Right lung (tissue), 5 donors: Measurements from ENCODE around the gene ZFHX3. TPM values are rescaled to one million over a fixed set of nuclear protein-coding genes. Genes with fewer than 3 reads are reported as not detected.

Source experiments
- DNase-seq, 2 donors: peaks; one replicate each; pipeline ENCODE4 v3.0.0-alpha.2; 2013
- polyA plus RNA-seq, 5 donors: library from polyadenylated mRNA; unstranded; fragments of 120-200 nt; gene quantifications; one replicate each; pipeline versions ENCODE4 v1.2.1 to v1.2.3, GENCODE V29; 2013; ENCODE audit warnings: inconsistent platforms in 1 of 5, low replicate concordance in 1 of 5; ENCODE audit not compliant: insufficient read length in 5 of 5, insufficient read depth in 1 of 5

The ZFHX3 gene
- polyA plus RNA-seq, 5 donors, result 20.7 to 34.7 (median 26.6) TPM

- DNase-seq, result no peak
Measured at GRCh38 chr16:72876221-72876620, 171.7 kb downstream of the ZFHX3 start.

DNA sequence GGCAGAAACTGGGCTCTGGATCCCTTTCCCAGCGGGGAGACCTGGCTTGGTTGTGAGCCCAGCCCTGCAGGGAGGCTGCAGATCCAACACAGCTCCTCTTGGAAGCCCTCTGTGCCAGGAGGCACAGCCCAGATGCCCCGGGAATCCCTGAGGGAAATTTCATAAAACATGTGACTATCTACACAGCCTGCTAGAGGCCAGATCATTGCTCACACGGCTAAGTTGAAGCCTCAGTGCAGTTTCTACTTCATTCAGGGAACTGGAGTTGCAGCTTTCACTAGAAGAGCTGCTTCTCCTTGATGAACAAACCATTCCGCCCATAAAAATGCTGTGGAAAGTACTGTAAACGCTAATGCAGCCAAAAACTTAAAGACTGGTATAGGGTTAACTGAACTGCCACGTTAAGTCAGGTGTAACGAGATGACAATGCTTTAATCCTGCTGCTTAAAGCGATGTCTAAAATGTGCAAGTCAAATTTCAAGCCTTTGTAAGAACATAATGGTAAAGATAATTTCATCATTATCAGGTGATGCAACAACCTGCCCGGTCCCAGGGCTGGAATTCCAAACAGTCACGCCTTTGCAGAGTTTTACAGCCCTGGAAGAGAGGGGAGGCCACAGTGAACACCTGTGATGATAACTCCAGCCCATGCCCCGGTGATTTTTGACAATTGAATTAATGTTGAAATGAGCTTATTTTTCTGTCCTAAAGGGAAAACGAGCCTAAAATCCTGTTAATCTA is 172.5 kb downstream of the ZFHX3 start:
- DNase-seq, result no peak

DNA sequence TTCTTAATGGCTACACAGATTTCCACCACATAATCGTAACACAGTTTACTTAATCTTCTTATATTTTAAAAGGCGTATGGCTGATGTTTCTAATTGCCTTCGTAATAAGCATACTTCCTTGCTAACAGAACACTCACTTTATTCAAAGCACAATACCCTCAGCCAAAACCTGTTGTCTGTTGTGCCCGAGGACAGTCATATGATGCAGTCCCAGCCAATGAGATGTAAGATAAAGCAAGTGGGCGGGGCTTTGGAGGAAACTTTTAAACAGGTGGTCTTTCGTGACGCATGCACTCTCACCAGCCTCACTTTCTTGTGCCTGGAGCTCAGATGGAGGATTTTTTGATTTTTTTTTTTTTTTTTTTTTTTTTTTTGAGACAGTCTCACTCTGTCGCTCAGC is 174.1 kb downstream of the ZFHX3 start:
- no peak for DNase-seq

DNA sequence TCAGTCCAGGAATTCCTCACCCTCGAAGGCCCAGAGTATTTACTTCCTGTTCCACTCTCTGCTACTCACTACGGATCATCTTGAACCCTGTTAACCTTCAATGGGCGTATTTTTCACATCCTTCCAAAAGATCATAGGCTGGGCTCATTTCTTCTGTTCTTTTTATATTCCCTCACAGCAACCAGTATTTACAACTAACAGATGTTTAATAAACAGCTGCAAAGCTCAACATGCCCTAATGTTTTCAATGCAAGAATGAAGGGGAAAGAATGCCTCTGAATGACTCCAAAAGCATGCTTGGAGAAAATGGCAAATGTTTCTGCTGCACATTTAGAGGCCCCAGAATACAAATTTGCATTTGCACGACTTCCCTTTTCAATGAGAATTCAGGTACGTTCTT is 174.9 kb downstream of the ZFHX3 start:
- DNase-seq, result no peak

DNA sequence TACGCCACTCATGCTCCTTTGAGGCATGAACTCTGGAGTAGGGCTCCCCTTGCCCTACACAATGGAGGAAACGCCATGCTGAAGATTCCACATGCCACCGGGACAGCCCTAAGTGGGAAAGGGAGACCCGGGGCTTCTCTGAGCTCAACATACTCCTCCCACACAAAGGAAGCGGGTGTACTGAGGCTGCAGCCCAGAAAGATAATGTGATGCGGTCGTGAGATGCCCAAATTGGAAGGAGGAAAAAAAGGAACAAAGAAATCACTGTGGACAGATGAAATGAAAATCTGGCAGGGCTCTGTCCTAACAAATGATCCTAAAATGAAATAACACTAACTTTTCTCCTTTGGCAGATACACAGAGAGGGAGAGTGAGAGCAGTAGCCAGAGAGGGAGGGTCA is 182.1 kb downstream of the ZFHX3 start:
- DNase-seq, result no peak

DNA sequence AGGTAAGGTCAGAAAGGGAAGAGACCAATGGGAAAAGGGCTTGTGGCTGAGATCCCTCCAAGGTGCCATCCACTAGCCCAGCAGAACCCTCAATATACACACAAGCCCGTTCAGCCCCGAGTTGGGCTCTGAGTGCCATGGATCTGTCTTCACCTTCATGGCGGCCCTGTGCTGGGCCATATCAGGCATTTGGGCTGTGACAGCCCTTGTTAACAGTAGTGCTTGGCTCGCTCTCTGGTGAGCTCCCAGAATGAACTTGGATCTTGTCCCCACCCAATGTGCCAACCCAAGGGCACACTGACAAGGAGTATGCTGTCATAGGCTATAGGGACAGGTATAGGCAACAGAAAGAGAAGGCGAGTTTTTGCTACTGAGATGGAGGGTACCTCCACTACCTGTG is 182.7 kb downstream of the ZFHX3 start:
- DNase-seq, result no peak

DNA sequence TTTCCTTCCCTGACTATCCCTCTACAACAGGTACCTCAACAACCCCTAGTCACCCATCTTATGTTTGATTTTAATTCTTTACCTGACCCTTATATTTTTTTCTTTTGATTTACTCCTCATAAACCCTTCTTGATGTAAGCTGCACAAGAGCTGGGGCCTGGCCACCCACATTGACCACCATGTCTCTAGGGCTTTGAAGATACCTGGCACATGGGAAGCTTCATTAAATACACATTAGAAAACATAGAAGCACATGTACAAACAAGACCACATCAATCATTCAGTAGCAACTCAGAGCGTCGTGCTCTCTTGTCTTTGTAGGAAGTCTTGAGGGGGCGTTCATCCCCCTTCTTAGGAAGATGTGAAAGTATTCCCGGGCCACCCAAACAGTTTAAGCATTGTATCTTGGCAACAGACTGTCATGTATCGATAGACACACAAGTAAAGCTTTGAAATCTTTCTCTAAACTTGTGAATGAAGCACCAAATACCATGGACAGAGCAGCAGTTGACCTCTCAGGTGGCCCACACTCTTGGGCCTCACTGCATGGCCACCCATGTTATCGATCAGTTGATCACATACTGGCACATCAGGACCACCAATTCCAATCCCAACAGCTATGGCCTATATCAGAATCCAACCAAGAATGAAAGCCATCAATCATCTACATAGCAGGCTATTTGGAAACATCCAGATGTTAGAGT is 183.6 kb downstream of the ZFHX3 start:
- DNase-seq, result no peak

- no peak for DNase-seq
Measured at GRCh38 chr16:72862090-72862489, 185.8 kb downstream of the ZFHX3 start.

- no peak for DNase-seq
Measured at GRCh38 chr16:72860726-72861562, 187.0 kb downstream of the ZFHX3 start.

DNA sequence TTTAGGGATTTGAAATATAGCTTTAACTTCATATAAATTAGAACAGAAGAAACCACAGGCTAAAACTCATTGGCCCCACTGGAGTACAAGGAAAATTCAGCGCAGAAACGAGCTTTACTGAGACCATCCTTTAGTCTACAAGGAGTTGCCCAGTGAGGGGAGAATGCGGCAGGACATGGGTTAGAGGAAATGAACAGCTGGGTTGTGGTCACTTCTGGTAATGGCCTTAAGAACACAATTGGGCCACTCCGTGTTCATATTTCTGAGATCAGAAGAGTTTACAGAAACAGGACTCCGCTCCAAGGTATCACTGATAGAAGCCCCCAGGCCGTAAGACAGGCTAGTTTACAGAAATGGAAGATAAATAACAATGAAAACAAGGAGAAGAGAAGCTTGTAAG is 188.3 kb downstream of the ZFHX3 start:
- DNase-seq, result no peak

DNA sequence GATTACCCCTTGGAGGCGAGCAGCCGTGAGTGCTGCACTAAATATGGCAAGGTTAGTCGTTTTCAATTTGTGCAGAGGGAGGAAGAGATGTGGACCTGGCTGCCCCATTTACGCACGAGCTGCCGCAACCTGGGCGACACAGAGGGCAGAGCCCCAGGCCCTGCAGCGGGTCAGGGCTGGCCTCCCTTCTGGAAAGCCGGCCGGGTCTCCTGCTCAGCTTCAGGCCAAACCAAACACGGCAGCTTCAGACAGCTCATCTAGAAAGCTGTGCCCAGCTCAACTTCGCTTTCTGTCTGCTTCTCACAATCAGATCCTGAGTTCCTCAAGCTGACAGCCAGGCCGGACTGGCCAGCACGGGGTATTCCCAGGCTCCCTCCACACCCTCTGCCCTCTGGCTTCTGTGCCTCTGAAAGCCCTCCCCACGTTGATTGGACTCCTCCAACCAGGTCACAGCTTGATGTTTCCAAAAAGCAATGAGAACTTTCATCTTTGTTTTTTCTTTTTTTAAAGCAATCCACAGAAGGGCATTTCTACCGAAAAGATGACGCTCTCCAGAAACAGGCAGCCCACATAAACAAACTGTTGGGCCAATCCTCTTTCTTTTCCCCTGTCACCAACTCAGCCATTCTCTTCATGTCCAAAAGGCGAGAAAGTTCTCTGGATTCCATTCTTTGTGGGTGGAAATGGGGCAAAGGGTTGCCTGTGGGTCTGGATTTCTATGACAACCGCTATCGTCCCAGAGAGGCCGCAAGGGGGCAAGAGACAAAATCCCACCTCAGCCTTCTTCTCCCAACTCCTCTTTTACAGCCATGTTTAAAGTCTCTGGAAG is 189.0 kb downstream of the ZFHX3 start:
- DNase-seq, result no peak

GRCh38 chr16:72857834-72858664 is 189.9 kb downstream of the ZFHX3 start:
- DNase-seq, result no peak

DNA sequence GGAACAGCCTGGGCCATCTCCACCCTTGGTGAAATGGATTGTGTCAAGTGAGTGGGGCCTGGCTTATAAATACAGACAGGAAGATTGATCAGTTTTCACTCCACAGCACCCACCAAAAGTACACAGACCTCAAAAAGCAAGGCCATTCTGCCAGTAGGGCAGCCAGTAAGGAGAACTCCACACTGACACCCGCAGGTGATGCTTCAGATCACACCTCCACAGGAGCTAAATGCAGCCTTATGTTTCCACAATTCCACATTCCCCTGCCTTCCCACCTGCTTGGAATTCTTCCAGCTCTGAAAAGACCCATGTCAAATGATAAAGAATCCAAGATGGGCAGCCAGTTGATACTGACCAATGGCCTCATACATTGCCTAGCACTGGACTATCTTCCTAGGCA is 191.1 kb downstream of the ZFHX3 start:
- DNase-seq, result no peak

DNA sequence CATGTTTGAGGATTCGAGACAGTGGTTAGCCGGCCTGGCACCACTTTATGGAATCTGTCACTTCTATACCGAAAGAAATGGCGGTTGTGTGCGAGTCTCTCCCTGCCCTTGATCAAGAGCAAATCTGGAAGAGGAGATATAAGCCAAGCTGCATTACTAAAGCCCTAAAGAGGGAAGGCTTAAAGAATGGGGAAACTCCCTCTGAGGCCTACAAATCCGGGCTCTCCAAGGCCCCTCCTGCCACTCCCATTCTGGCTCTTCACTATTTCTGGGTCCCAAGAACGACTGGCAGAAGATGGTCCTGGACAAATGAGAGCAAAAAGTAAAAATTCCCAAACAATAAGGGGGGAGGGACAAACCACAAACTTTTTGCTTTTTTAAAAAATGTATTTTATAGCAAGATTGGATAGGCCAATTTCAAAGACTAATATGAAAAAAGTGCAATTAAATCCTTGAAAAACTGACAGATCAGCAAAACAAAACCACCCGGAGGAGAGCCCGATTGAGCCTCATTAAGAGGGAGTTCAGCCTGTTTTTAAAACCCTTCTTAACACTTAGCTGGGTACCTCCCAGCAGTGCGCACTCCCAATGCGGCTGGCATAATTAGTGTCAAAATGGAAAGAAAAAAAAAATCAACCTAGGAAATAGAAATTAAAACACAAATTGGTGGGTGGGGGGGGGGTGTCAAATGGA is 193.5 kb downstream of the ZFHX3 start:
- no peak for DNase-seq

GRCh38 chr16:72853575-72854266 is 194.2 kb downstream of the ZFHX3 start:
- no peak for DNase-seq

GRCh38 chr16:72852421-72852820 is 195.5 kb downstream of the ZFHX3 start:
- DNase-seq, result no peak

- no peak for DNase-seq
Measured at GRCh38 chr16:72850853-72851252, 197.1 kb downstream of the ZFHX3 start.

GRCh38 chr16:72850021-72850420 is 197.9 kb downstream of the ZFHX3 start:
- no peak for DNase-seq
